GM21390 (cell line): ENCODE measurements around the gene CAP2.

ENCODE experiments used
- ATAC-seq: cut with Tn5 transposase; IDR thresholded peaks from one replicate; pipeline ENCODE4 v1.9.1; 2021; ENCODE audit not compliant: unreplicated experiment

Gene CAP2

GRCh38 chr6:17392978-17393891, at the start of gene CAP2:
CAP2 (plus strand) TSS chr6:17393595; CDS start chr6:17421556, 27,961 bp downstream.
- no peak for ATAC-seq

GRCh38 chr6:17347012-17347411, 46.4 kb upstream of the CAP2 start:
- ATAC-seq = no peak

DNA sequence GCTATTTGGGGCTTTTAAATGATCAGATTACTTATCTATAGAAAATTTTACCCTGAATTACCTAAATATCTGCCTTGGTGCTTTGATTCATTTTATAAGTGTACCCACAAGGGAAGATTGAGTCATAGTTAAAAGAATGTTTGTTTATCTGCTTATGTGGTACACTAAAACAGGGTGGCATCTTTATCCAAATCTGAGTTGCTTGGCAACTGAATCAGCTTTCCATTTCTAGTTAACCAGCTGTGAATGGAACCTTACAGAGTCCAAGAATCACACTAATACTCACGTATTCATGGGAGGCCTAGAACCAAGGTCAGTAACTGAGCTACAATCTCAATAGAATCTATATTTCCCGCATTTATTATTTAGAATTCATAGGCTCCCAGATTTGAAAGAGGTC, 44.0 kb upstream of the CAP2 start:
- no peak for ATAC-seq

DNA sequence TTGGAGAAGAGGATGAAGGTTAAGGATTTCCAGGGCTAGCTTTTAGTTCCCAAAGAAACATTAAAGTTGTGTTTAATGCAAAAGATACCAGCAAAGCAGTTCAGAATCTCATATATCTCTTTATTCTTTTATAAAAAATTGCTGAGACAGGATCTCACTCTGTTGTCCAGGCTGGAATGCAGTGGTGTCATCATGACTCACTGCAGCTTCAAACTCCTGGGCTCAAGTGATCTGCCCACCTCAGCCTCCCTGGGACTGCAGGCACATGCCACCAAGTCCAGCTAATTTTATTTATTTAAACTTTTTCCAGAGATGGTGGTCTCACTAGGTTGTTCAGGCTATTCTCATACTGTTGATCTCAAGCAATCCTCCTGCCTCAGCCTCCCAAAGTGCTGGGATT, 41.1 kb upstream of the CAP2 start:
- ATAC-seq = no peak

DNA sequence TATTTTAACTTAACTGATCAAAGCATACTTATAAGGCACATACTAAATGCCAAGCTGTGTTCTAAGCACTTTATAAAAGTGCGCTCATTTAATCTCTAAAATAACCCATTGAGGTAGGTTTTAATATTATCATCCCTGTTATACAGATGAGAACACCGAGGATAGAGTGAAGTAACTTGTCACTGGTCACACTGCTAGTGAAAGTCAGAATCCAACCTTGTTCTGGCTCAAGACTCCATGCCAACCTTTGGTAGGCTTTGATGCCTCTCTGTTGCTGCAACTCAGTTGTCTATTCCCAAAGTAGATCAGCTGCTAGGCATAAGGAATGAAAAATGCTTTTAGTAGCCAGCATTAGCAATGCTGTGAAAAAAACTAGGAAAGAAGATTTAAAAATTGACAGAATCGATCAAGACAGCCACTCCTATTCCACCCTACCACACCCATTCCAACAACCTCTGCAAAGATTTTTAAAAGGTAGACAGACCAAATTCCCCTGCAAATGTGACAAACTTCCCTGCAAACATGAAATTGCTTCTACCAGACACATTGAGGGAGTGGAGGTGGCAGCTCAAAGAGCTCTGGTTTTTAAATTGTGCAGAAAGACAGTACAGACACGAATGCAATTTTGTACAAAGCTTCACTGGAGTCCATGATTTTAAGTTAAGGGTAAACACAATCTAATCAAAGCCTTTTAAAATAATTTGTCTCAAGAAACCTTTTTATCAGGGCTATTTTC, 39.8 kb upstream of the CAP2 start:
- no peak for ATAC-seq

DNA sequence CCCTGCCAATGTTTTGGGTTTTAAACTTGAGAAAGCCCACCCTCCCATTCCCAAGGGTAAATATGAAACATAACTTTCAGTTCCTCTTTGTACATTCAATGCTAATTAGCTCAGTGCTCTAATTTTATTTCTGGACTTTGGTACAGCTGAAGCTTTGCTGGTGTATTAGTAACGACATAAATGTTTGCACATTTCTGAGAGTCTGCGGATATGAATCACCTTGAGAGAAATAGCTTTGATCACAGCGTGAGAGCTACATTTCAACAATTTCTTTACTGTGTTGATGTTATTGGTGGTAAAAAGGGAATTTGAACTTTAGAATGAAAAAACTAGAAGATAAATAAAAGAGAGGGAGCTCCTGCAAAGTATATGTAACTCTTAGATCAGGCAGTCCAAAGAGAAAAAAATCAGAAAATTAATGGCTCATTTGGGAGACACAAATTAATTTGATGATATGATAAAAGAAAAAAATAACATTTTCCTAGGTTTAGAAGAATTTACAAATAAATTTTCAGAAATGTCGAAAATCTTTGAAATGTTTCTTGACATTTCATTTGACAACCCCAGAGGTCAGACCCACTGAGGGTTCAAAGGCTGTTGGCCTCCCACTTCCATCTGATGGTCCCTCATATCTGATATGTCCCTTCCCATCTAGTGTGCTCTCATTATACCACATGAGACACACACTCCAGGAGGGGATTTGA, 38.5 kb upstream of the CAP2 start:
- ATAC-seq = no peak

- ATAC-seq = no peak
Observed at GRCh38 chr6:17355404-17355774, 38.0 kb upstream of the CAP2 start.

GRCh38 chr6:17358515-17358914, 34.9 kb upstream of the CAP2 start:
- ATAC-seq = no peak

DNA sequence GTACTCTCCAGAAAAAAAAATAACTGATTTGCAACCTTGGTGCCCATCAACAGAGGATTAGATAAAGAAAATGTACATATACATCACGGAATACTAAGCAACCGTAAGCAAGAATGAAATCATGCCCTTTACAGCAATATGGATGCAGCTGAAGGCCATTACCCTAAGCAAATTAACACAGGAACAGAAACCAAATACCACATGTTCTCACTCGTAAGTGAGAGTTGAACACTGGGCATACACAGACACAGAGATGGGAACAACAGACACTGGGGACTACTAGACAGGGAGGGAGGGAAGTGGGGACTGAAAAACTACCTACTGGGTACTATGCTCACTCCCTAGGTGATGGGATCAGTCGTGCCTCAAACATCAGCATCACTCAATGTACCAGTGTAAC, 32.8 kb upstream of the CAP2 start:
- no peak for ATAC-seq

GRCh38 chr6:17361013-17361412, 32.4 kb upstream of the CAP2 start:
- no peak for ATAC-seq

- no peak for ATAC-seq
Observed at GRCh38 chr6:17365961-17366360, 27.4 kb upstream of the CAP2 start.

DNA sequence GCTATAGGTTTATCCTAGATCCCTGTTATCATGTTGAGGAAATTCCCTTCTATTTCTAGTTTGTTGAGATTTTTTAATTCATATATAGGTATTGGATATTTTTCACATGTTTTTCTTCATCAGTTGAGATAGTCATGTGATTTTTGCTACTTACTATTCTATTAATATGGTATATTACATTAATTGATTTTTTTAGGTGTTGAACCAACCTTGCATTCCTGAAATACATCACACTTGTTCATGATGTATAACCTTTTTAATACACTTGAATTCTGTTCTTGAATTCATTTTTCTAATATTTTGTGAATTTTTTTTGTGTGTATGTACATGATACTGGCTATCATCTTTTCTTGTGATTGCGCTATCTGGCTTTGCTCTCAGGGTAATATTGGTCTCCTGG, 25.5 kb upstream of the CAP2 start:
- ATAC-seq = no peak

GRCh38 chr6:17381424-17382147, 11.8 kb upstream of the CAP2 start:
- no peak for ATAC-seq

DNA sequence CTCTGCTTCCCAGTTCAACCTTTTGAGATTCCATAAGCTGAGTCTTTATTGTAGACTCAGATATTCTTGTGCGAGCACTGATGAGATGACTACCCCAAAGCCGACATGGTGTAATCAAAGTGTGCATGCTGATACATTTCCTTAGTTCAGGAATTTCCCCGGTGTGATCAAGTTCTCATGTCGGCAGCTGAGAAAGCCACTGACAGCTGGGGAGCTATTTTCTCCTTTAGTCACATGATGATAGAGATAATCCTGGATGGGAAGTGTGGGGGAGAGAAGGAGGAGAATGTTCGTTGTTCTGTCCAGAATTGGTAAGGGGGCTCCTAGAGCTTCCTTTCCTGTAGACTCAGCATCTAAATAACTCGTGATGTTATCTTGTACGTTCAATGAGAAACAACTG, 7.7 kb upstream of the CAP2 start:
- no peak for ATAC-seq

GRCh38 chr6:17388365-17388764, 5.0 kb upstream of the CAP2 start:
- ATAC-seq = no peak

- no peak for ATAC-seq
Observed at GRCh38 chr6:17389274-17389847, 4.0 kb upstream of the CAP2 start.

GRCh38 chr6:17390276-17390675, 3.1 kb upstream of the CAP2 start:
- no peak for ATAC-seq

GRCh38 chr6:17391976-17392375, 1.4 kb upstream of the CAP2 start:
- ATAC-seq = no peak

- no peak for ATAC-seq
Observed at GRCh38 chr6:17393892-17394631, 667 bp downstream of the CAP2 start.

GRCh38 chr6:17395112-17395511, 1.7 kb downstream of the CAP2 start:
- ATAC-seq = no peak
